Smooth muscle cell (in vitro differentiated cells): Measurements from ENCODE around the gene SERINC3. TPM values are rescaled to one million over a fixed set of nuclear protein-coding genes. Genes with fewer than 3 reads are reported as not detected.

Experiments
- DNase-seq: peaks from one replicate; lab custom pipeline; 2025; ENCODE audit not compliant: unreplicated experiment; lab: John Stamatoyannopoulos, UW
- H2AFZ ChIP-seq: fragments of 200-600 bp; sonication (generic); 2 replicates; pipeline ENCODE4 v1.6.0; 2016; ENCODE audit warnings: antibody characterized with exemption, low read depth, mild to moderate bottlenecking
- H3F3A ChIP-seq: fragments of 200-600 bp; sonication (generic); 2 replicates; pipeline ENCODE4 v1.6.0; 2017; ENCODE audit warnings: antibody characterized with exemption, low read depth
- H3K27ac ChIP-seq: fragments of 200-600 bp; sonication (generic); 2 replicates; pipeline ENCODE4 v1.5.1; 2016; ENCODE audit warnings: low read depth, mild to moderate bottlenecking
- H3K27me3 ChIP-seq: fragments of 200-600 bp; sonication (generic); 2 replicates; pipeline ENCODE4 v1.6.1; 2016; ENCODE audit warnings: low read depth, mild to moderate bottlenecking
- H3K36me3 ChIP-seq: fragments of 200-600 bp; sonication (generic); 2 replicates; pipeline ENCODE4 v1.5.1; 2016; ENCODE audit warnings: low read depth
- H3K4me1 ChIP-seq: fragments of 200-600 bp; sonication (generic); 2 replicates; pipeline ENCODE4 v1.5.1; 2016; ENCODE audit warnings: low read depth
- H3K4me2 ChIP-seq: fragments of 200-600 bp; sonication (generic); 2 replicates; pipeline ENCODE4 v1.6.0; 2016; ENCODE audit warnings: mild to moderate bottlenecking
- H3K4me3 ChIP-seq: fragments of 200-600 bp; sonication (generic); 2 replicates; pipeline ENCODE4 v1.5.1; 2016; ENCODE audit warnings: mild to moderate bottlenecking
- H3K79me2 ChIP-seq: fragments of 200-600 bp; sonication (generic); 2 replicates; pipeline ENCODE4 v1.6.0; 2016; ENCODE audit warnings: low read depth, mild to moderate bottlenecking
- H3K9ac ChIP-seq: fragments of 200-600 bp; sonication (generic); 2 replicates; pipeline ENCODE4 v1.6.0; 2016; ENCODE audit warnings: low read depth
- H3K9me3 ChIP-seq: fragments of 200-600 bp; sonication (generic); replicated peaks from 2 replicates; pipeline ENCODE4 v1.5.1; 2016; ENCODE audit warnings: low read depth
- H4K20me1 ChIP-seq: fragments of 200-600 bp; sonication (generic); 2 replicates; pipeline ENCODE4 v1.6.0; 2016; ENCODE audit warnings: low read depth
- WGBS: methylation state at CpG from one replicate; pipeline ENCODE4 v1.1.7; 2016; ENCODE audit warnings: low lambda C conversion rate; 5-methylcytosine and 5-hydroxymethylcytosine counted together
- polyA plus RNA-seq: library from polyadenylated mRNA; unstranded; fragments of >200 nt; fragmentation: Nextera tagmentation; extraction: Ambion mirVana; gene quantifications from 2 replicates; pipeline ENCODE4 v1.2.1, GENCODE V29; 2016
- total RNA-seq: library from RNA; depleted of rRNA; stranded (reverse); fragments of >200 nt; gene quantifications from 2 replicates; pipeline ENCODE4 v1.2.3, GENCODE V29; 2014
- TF ChIP-seq, protein P1 (sequence below): fragments of 200-600 bp; sonication (generic); IDR thresholded peaks from 2 replicates; pipeline ENCODE4 v1.5.1; 2017; ENCODE audit warnings: borderline replicate concordance, mild to moderate bottlenecking, antibody characterized with exemption; ENCODE audit not compliant: insufficient read depth, poor library complexity, severe bottlenecking

SERINC3 gene
- total and polyA plus RNA-seq, 2 experiments from 2014 or later, result 84.9 to 99.5 TPM

DNA sequence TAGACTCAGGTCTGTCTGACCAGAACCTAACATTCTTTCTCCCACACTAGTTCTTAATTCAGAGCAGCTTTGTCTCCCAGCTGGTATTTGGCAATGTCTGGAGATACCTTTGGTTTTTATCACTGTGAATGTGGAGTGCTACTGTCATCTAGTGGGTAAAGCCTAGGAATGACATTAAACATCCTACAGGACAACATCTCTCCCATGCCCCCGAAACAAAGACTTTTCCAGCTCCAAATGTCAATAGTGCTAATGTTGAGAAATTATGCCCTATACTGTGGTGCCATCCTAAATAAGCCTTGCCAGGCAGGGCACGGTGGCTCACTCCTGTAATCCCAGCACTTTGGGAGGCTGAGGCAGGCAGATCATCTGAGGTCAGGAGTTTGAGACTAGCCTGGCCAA lies 50.4 kb downstream of the SERINC3 start:
- H3K27ac ChIP-seq, result no peak overlapping the region
- TF ChIP-seq, protein P1, sequence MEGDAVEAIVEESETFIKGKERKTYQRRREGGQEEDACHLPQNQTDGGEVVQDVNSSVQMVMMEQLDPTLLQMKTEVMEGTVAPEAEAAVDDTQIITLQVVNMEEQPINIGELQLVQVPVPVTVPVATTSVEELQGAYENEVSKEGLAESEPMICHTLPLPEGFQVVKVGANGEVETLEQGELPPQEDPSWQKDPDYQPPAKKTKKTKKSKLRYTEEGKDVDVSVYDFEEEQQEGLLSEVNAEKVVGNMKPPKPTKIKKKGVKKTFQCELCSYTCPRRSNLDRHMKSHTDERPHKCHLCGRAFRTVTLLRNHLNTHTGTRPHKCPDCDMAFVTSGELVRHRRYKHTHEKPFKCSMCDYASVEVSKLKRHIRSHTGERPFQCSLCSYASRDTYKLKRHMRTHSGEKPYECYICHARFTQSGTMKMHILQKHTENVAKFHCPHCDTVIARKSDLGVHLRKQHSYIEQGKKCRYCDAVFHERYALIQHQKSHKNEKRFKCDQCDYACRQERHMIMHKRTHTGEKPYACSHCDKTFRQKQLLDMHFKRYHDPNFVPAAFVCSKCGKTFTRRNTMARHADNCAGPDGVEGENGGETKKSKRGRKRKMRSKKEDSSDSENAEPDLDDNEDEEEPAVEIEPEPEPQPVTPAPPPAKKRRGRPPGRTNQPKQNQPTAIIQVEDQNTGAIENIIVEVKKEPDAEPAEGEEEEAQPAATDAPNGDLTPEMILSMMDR, result peak; percentile 45
- 69% methylated on average over 2 of the region's 2 CpGs for WGBS
- H2AFZ ChIP-seq, result no peak overlapping the region
- H4K20me1 ChIP-seq, result no peaks in the 10 kb centered on the region
- H3K36me3 ChIP-seq, result no peaks in the 10 kb centered on the region
- no peak overlapping the region for H3K4me2 ChIP-seq
- DNase-seq, result no peak
- H3F3A ChIP-seq, result no peaks in the 10 kb centered on the region
- no peaks in the 10 kb centered on the region for H3K9me3 ChIP-seq
- no peak overlapping the region for H3K9ac ChIP-seq
- H3K79me2 ChIP-seq, result peaks cover 7% of the 10 kb centered on the region
- H3K4me3 ChIP-seq, result no peak overlapping the region
- no peaks in the 10 kb centered on the region for H3K27me3 ChIP-seq
- peaks cover 4% of the 10 kb centered on the region for H3K4me1 ChIP-seq

DNA sequence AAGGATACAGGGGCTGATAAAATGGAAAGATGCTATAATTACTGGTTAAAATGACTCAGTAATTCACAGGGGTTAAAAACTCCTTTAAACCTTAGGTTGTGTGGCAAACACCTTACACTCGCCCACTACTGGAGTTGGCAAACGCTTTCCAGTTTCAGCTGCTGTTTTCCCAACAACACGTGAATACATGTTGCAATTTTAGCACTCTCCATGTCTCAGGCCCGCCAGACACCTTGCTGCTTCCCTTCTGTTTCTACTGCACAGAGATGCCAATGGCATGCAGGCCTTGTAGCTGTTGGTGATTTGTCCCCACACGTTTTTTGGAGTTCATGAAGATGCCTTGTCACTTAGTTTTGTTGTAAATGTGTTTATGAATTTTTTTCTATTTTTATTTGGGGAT lies 51.5 kb downstream of the SERINC3 start:
- H3K4me1 ChIP-seq, result peaks cover 2% of the 10 kb centered on the region
- no peak overlapping the region for H3K4me3 ChIP-seq
- WGBS, result 74% methylated on average over 5 of the region's 5 CpGs
- H3K4me2 ChIP-seq, result no peak overlapping the region
- no peak overlapping the region for H3K9ac ChIP-seq
- H3K27ac ChIP-seq, result no peak overlapping the region
- H2AFZ ChIP-seq, result no peak overlapping the region
- DNase-seq, result no peak
- H3K9me3 ChIP-seq, result no peaks in the 10 kb centered on the region
- H3K36me3 ChIP-seq, result no peaks in the 10 kb centered on the region
- no peaks in the 10 kb centered on the region for H3K79me2 ChIP-seq
- H3F3A ChIP-seq, result no peaks in the 10 kb centered on the region
- TF ChIP-seq, protein P1, result no peak
- no peaks in the 10 kb centered on the region for H4K20me1 ChIP-seq
- no peaks in the 10 kb centered on the region for H3K27me3 ChIP-seq

DNA sequence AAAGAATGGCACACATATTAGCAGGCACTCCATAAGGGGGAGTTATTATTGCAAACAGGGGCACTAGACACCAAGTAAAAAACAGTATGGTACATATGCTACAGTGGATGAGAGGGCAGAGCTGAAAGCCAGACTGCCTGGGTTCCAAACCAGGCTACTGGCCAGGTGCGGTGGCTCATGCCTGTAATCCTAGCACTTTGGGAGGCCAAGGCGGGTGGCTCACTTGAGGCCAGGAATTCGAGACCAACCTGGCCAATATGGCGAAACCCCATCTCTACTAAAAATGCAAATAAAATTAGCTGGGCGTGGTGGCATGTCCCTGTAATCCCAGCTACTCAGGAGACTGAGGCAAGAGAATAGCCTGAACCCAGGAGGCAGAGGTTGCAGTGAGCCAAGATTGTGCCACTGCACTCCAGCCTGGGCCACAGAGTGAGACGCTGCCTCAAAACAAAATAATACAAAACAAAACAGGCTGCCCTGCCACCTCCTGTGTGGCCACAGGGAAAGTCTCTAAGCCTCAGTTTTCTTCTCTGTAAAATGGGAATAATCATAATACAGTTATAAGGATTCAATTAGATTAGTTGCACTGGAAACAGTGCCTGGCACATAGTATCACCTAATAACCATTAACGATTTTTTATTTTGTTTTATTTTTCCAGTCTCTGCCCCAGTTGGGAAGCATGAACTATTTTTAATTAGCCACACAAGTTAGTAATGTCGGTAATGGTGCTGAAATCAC lies 53.7 kb downstream of the SERINC3 start:
- WGBS, result 96% methylated on average over 8 of the region's 8 CpGs
- no peak overlapping the region for H3K27ac ChIP-seq

More for the DNA sequence above, 53.7 kb downstream of the SERINC3 start:
- Histone ChIP-seq H2AFZ (no peak overlapping the region), H3K27me3 (no peaks in the 10 kb centered on the region), H3K4me3 (no peak overlapping the region), H3F3A (no peaks in the 10 kb centered on the region), H3K4me1 (no peaks in the 10 kb centered on the region), H4K20me1 (no peaks in the 10 kb centered on the region), H3K9ac (no peak overlapping the region), H3K79me2 (no peaks in the 10 kb centered on the region), H3K9me3 (no peaks in the 10 kb centered on the region), H3K36me3 (no peaks in the 10 kb centered on the region), H3K4me2 (no peak overlapping the region)
- TF ChIP-seq, protein P1, result no peak
- DNase-seq, result no peak
